SK-N-SH (cell line): Measurements from ENCODE around the gene TMEM187. TPM values are rescaled to one million over a fixed set of nuclear protein-coding genes. Genes with fewer than 3 reads are reported as not detected.

Experiments used
- CTCF ChIA-PET: fragments of 300-600, 350-600 bp; formaldehyde crosslinking; extraction: SDS; loops from one replicate; lab custom pipeline; 2021; lab: Yijun Ruan, JAX
- POLR2A ChIA-PET: fragments of 350-600 bp; sonication (Branson Sonifier 250); formaldehyde crosslinking; extraction: SDS; loops from one replicate; lab custom pipeline; 2020; ENCODE audit warnings: antibody characterized with exemption, inconsistent platforms; lab: Yijun Ruan, JAX
- DNase-seq: peaks from one replicate; pipeline ENCODE4 v3.0.0; 2012
- H2AFZ ChIP-seq: fragments of 200-600 bp; sonication (generic); 2 replicates; pipeline ENCODE4 v1.8.1; 2016; ENCODE audit warnings: antibody characterized with exemption, mild to moderate bottlenecking, low read depth
- H3F3A ChIP-seq: fragments of 200-600 bp; sonication (generic); replicated peaks from 2 replicates; pipeline ENCODE3; 2016; ENCODE audit warnings: antibody characterized with exemption, mild to moderate bottlenecking; ENCODE audit not compliant: insufficient read depth
- H3K27ac ChIP-seq, 2 experiments: fragments of 200-500 bp in 1 of 2; fragments of 200-600 bp in 1 of 2; sonication (Bioruptor generic) in 1 of 2; sonication (generic), shearing (Covaris generic) in 1 of 2; 2 replicates each; pipeline versions ENCODE4 v1.5.1 to v1.6.1; 2014 to 2016; ENCODE audit warnings: low read depth in 2 of 2, inconsistent platforms in 1 of 2, low read length in 1 of 2, mild to moderate bottlenecking in 1 of 2, mixed read lengths in 1 of 2
- H3K27me3 ChIP-seq: fragments of 200-600 bp; sonication (generic), shearing (Covaris generic); 2 replicates; pipeline ENCODE4 v1.6.1; 2016; ENCODE audit warnings: mixed run types; ENCODE audit not compliant: insufficient read depth
- H3K36me3 ChIP-seq, 2 experiments: fragments of 200-500 bp in 1 of 2; fragments of 200-600 bp in 1 of 2; sonication (Bioruptor generic) in 1 of 2; sonication (generic) in 1 of 2; replicated peaks in 1 of 2; 2 replicates each; pipeline versions ENCODE3 to v1.5.1; 2014 to 2016; ENCODE audit warnings: low read length in 1 of 2, mild to moderate bottlenecking in 1 of 2; ENCODE audit not compliant: insufficient read depth in 2 of 2, control insufficient read depth in 1 of 2
- H3K4me1 ChIP-seq, 2 experiments: fragments of 200-500 bp in 1 of 2; fragments of 200-600 bp in 1 of 2; sonication (Bioruptor generic) in 1 of 2; sonication (generic), shearing (Covaris generic) in 1 of 2; 2 replicates each; pipeline versions ENCODE4 v1.5.1 to v1.6.1; 2014 to 2016; ENCODE audit warnings: low read depth in 1 of 2, low read length in 1 of 2, mixed run types in 1 of 2; ENCODE audit not compliant: insufficient read depth in 2 of 2, control insufficient read depth in 1 of 2
- H3K4me2 ChIP-seq: fragments of 200-600 bp; sonication (generic), shearing (Covaris generic); 2 replicates; pipeline ENCODE4 v1.6.1; 2017; ENCODE audit warnings: mixed run types
- H3K4me3 ChIP-seq, 2 experiments: fragments of 200-500 bp in 1 of 2; fragments of 200-600 bp in 1 of 2; sonication (Bioruptor generic) in 1 of 2; sonication (generic), shearing (Covaris generic) in 1 of 2; 2 replicates each; pipeline versions ENCODE4 v1.5.1 to v1.8.1; 2014 to 2016; ENCODE audit warnings: low read depth in 2 of 2, inconsistent platforms in 1 of 2, low read length in 1 of 2, mild to moderate bottlenecking in 1 of 2, mixed read lengths in 1 of 2, moderate library complexity in 1 of 2
- H3K79me2 ChIP-seq: fragments of 200-600 bp; sonication (generic); 2 replicates; pipeline ENCODE4 v1.8.1; 2017; ENCODE audit warnings: mild to moderate bottlenecking; ENCODE audit not compliant: insufficient read depth
- H3K9ac ChIP-seq: fragments of 200-600 bp; sonication (generic); 2 replicates; pipeline ENCODE4 v1.6.1; 2017; ENCODE audit warnings: mixed run types
- H3K9me2 ChIP-seq: fragments of 200-600 bp; sonication (generic); 2 replicates; pipeline ENCODE4 v1.6.1; 2017; ENCODE audit warnings: mixed run types
- H3K9me3 ChIP-seq: fragments of 200-600 bp; sonication (generic); 2 replicates; pipeline ENCODE4 v1.6.1; 2017; ENCODE audit warnings: mixed run types, mild to moderate bottlenecking, moderate library complexity
- H4K20me1 ChIP-seq: fragments of 200-600 bp; sonication (generic); 2 replicates; pipeline ENCODE4 v1.6.1; 2017; ENCODE audit warnings: mild to moderate bottlenecking, mixed run types; ENCODE audit not compliant: insufficient read depth
- FOSL2 ChIP-seq: IDR thresholded peaks from 2 replicates; pipeline ENCODE4 v1.4.0; 2012; ENCODE audit warnings: low read depth, mild to moderate bottlenecking, moderate library complexity, borderline replicate concordance
- FOXJ3 ChIP-seq: sonication (generic); formaldehyde crosslinking; IDR thresholded peaks from 2 replicates; pipeline ENCODE4 v1.5.1; 2020; ENCODE audit warnings: mild to moderate bottlenecking, missing genetic modification reagents
- FOXM1 ChIP-seq: IDR thresholded peaks from 2 replicates; pipeline ENCODE4 v1.4.0; 2012; ENCODE audit warnings: low read depth, mild to moderate bottlenecking
- GABPA ChIP-seq: IDR thresholded peaks from 2 replicates; pipeline ENCODE4 v1.4.0; 2012; ENCODE audit warnings: low read depth, mild to moderate bottlenecking
- MAX ChIP-seq: IDR thresholded peaks from 2 replicates; pipeline ENCODE4 v1.4.0; 2012; ENCODE audit warnings: low read depth
- MEF2A ChIP-seq: IDR thresholded peaks from 2 replicates; pipeline ENCODE4 v1.4.0; 2012; ENCODE audit warnings: low read depth, borderline replicate concordance
- RFX5 ChIP-seq: IDR thresholded peaks from 2 replicates; pipeline ENCODE4 v1.6.1; 2012; ENCODE audit warnings: mild to moderate bottlenecking, improper control_type of control experiment, low read length
- TAF1 ChIP-seq: IDR thresholded peaks from 2 replicates; pipeline ENCODE4 v1.6.1; 2012; ENCODE audit warnings: low read depth, mild to moderate bottlenecking, low read length, moderate library complexity, borderline replicate concordance
- USF2 ChIP-seq: fragments of 150-350 bp; IDR thresholded peaks from 2 replicates; pipeline ENCODE4 v1.6.1; 2017; ENCODE audit warnings: antibody characterized with exemption, low read length, low read depth, borderline replicate concordance
- YY1 ChIP-seq: IDR thresholded peaks from 2 replicates; pipeline ENCODE4 v1.4.0; 2012; ENCODE audit warnings: low read depth, mild to moderate bottlenecking
- ZBTB33 ChIP-seq: IDR thresholded peaks from 2 replicates; pipeline ENCODE4 v1.4.0; 2012; ENCODE audit warnings: low read depth, borderline replicate concordance
- WGBS: methylation state at CpG from one replicate; pipeline ENCODE4 v1.1.6; 2017; ENCODE audit warnings: low lambda C conversion rate; 5-methylcytosine and 5-hydroxymethylcytosine counted together
- polyA plus RNA-seq, 3 experiments: library from polyadenylated mRNA; depleted of rRNA; stranded (reverse); fragments of >200 nt; gene quantifications; 2 replicates each; pipeline ENCODE4 v1.2.3, GENCODE V29; 2012

Gene TMEM187
- polyA plus RNA-seq, 1 of the 3 experiments (the other 2 are of a cell fraction), result 10.9 TPM

GRCh38 chrX:154024271-154024670, 51.7 kb downstream of the TMEM187 start:
- no peaks in the 10 kb centered on the region for H3K9me2 ChIP-seq
- H2AFZ ChIP-seq, result no peak overlapping the region
- no peak overlapping the region for H3K27ac ChIP-seq
- H3K9me3 ChIP-seq, result no peaks in the 10 kb centered on the region
- no peak overlapping the region for H3K4me3 ChIP-seq
- peaks cover 56% of the 10 kb centered on the region for H3K27me3 ChIP-seq
- TF ChIP-seq TAF1, result no peak
- TF ChIP-seq MAX, result no peak
- TF ChIP-seq GABPA, result no peak
- no peak for TF ChIP-seq YY1
- no peak for TF ChIP-seq ZBTB33
- TF ChIP-seq USF2, result no peak
- no peak for TF ChIP-seq FOXM1
- H3K4me2 ChIP-seq, result no peak overlapping the region
- peaks cover 0 to 17% of the 10 kb centered on the region in 2 experiments; a peak in 1 of 4 replicates for H3K4me1 ChIP-seq
- no peak for DNase-seq
- CTCF ChIA-PET, result interaction anchor here (12.4 kb wide), 1 partner anchor 11 kb away, joined by 94 read pairs; no protein-coding TSS in a partner anchor
- H3K36me3 ChIP-seq, result no peaks in the 10 kb centered on the region
- WGBS, result 51% methylated on average over 3 of the region's 15 CpGs
- peaks cover 2% of the 10 kb centered on the region; the same call in 1 of the 2 replicates for H3K79me2 ChIP-seq
- H3K9ac ChIP-seq, result no peak overlapping the region
- peaks cover 7% of the 10 kb centered on the region for H3F3A ChIP-seq
- POLR2A ChIA-PET, result no interaction called here
- no peaks in the 10 kb centered on the region for H4K20me1 ChIP-seq

GRCh38 chrX:154025230-154025629, 52.7 kb downstream of the TMEM187 start:
- H3K36me3 ChIP-seq, result no peaks in the 10 kb centered on the region
- DNase-seq, result no peak
- no peak for TF ChIP-seq RFX5
- TF ChIP-seq ZBTB33, result no peak
- TF ChIP-seq USF2, result no peak
- no peak for TF ChIP-seq FOSL2
- no peak for TF ChIP-seq FOXJ3 (CRISPR knock-in tag)
- TF ChIP-seq MEF2A, result no peak
- no peaks in the 10 kb centered on the region for H3K9me2 ChIP-seq
- peaks cover 65% of the 10 kb centered on the region for H3K27me3 ChIP-seq
- H3F3A ChIP-seq, result peaks cover 7% of the 10 kb centered on the region
- H3K9ac ChIP-seq, result no peak overlapping the region
- no peak overlapping the region for H3K4me2 ChIP-seq
- H3K4me1 ChIP-seq, result peaks cover 0 to 17% of the 10 kb centered on the region in 2 experiments; a peak in 1 of 4 replicates
- H3K27ac ChIP-seq, result no peak overlapping the region
- H3K79me2 ChIP-seq, result no peaks in the 10 kb centered on the region
- no peaks in the 10 kb centered on the region for H4K20me1 ChIP-seq
- H3K9me3 ChIP-seq, result no peaks in the 10 kb centered on the region
- H2AFZ ChIP-seq, result no peak overlapping the region
- CTCF ChIA-PET, result interaction anchor here (12.4 kb wide), 1 partner anchor 12 kb away, joined by 94 read pairs; no protein-coding TSS in a partner anchor
- H3K4me3 ChIP-seq, result no peak overlapping the region
- POLR2A ChIA-PET, result no interaction called here
- 58% methylated on average over 4 of the region's 8 CpGs for WGBS
